Type B pancreatic cell (in vitro differentiated cells): ENCODE measurements around the gene EFS. TPM values are rescaled to one million over a fixed set of nuclear protein-coding genes. Genes with fewer than 3 reads are reported as not detected.

Source experiments
- DNase-seq: peaks from one replicate; pipeline ENCODE4 v3.0.0; 2021; ENCODE audit warnings: mixed read lengths; ENCODE audit not compliant: unreplicated experiment; ENCODE audit errors: extremely low spot score
- H3K27ac Mint-ChIP-seq: 2 replicates; pipeline ENCODE4 v1.8.0; 2021; ENCODE audit warnings: mild to moderate bottlenecking, mixed read lengths
- H3K27me3 Mint-ChIP-seq: 2 replicates; pipeline ENCODE4 v1.8.0; 2021; ENCODE audit warnings: mixed read lengths
- H3K36me3 Mint-ChIP-seq: 2 replicates; pipeline ENCODE4 v1.8.0; 2021; ENCODE audit warnings: mixed read lengths
- H3K4me1 Mint-ChIP-seq: one replicate; pipeline ENCODE4 v1.8.0; 2021; ENCODE audit warnings: mixed read lengths; ENCODE audit not compliant: unreplicated experiment
- H3K4me3 Mint-ChIP-seq: 2 replicates; pipeline ENCODE4 v1.8.0; 2021; ENCODE audit warnings: mild to moderate bottlenecking, mixed read lengths
- H3K9me3 Mint-ChIP-seq: 2 replicates; pipeline ENCODE4 v1.8.0; 2021; ENCODE audit warnings: mixed read lengths
- total RNA-seq: library from RNA; stranded (reverse); gene quantifications from 2 replicates; pipeline ENCODE4 v1.2.1, GENCODE V29; 2021; ENCODE audit warnings: low replicate concordance
- TF ChIP-seq, protein P1 (sequence below): fragments of 200-600 bp; sonication (generic); conservative IDR thresholded peaks from 2 replicates; pipeline ENCODE4 v1.5.0; 2021; ENCODE audit warnings: antibody characterized with exemption, mild to moderate bottlenecking

EFS gene
- total RNA-seq, 1 donor from 2014 or later, result 59.3 TPM

DNA sequence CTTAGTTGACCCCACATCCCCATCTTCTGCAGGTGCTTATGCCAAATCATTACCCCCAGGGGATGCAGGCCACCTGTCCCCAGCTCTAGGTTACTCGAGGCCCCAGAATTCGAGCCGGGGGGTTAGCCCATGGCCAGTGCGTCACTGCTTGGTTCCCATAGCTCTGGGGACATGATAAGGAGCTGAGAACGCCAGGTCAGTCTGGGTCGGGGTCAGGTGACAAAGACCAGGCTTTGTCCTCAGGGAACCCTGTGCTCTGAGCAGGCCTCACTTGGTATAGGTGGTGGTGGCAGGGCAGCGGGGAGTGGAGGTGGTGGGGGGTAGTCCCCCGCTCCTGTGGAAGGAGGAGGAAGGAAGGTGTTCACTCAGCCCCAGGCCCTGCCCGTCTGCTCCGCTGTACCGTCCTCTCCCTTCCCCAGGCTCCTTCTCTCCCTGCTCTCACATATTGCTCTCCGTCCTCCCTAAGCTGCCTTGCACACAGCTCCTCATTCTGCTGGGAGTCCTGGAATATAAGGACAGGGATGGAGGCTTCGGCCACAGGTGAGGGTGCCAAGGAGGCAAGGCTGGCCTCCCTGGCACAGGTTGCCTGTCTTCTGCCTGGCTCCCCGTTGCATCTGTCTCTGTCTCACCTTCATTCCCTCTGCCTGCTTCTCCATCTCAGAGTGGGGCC is 45.1 kb upstream of the EFS start:
- Mint-ChIP-seq H3K27me3 (peaks cover 28% of the 10 kb centered on the region), H3K36me3 (no peaks in the 10 kb centered on the region), H3K4me1 (no peaks in the 10 kb centered on the region), H3K9me3 (no peaks in the 10 kb centered on the region), H3K27ac (no peak overlapping the region), H3K4me3 (no peak overlapping the region)
- TF ChIP-seq, protein P1, sequence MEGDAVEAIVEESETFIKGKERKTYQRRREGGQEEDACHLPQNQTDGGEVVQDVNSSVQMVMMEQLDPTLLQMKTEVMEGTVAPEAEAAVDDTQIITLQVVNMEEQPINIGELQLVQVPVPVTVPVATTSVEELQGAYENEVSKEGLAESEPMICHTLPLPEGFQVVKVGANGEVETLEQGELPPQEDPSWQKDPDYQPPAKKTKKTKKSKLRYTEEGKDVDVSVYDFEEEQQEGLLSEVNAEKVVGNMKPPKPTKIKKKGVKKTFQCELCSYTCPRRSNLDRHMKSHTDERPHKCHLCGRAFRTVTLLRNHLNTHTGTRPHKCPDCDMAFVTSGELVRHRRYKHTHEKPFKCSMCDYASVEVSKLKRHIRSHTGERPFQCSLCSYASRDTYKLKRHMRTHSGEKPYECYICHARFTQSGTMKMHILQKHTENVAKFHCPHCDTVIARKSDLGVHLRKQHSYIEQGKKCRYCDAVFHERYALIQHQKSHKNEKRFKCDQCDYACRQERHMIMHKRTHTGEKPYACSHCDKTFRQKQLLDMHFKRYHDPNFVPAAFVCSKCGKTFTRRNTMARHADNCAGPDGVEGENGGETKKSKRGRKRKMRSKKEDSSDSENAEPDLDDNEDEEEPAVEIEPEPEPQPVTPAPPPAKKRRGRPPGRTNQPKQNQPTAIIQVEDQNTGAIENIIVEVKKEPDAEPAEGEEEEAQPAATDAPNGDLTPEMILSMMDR, result no peak
- no peak for DNase-seq

DNA sequence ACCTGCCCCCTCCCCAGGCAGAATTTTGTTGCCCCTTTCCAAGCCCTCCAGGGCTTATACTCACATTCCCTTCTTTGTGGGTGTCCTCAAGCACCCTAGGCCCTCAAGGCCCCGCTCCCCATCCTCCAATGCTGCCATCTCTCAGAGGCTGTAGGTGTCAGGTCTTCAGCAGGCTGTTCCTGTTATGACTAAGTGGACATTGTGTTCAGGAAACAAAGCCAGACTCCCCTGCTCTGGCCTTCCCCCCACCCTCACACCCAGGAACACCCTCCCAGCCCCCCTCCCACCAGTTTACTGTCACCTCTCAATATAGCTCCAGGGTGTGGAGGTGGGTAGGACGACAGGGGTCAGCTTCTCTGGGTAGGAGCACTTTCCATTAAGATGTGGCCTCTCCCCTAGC is 44.5 kb upstream of the EFS start:
- Mint-ChIP-seq H3K9me3 (no peaks in the 10 kb centered on the region), H3K4me1 (no peaks in the 10 kb centered on the region), H3K27me3 (peaks cover 32% of the 10 kb centered on the region), H3K27ac (no peak overlapping the region), H3K36me3 (no peaks in the 10 kb centered on the region), H3K4me3 (no peak overlapping the region)
- DNase-seq, result no peak
- TF ChIP-seq, protein P1, result no peak

GRCh38 chr14:23408307-23408630 is 43.3 kb upstream of the EFS start:
- no peaks in the 10 kb centered on the region for H3K36me3 Mint-ChIP-seq
- DNase-seq, result no peak
- no peaks in the 10 kb centered on the region for H3K9me3 Mint-ChIP-seq
- no peak overlapping the region for H3K27ac Mint-ChIP-seq
- H3K4me1 Mint-ChIP-seq, result no peaks in the 10 kb centered on the region
- H3K4me3 Mint-ChIP-seq, result no peak overlapping the region
- peaks cover 39% of the 10 kb centered on the region for H3K27me3 Mint-ChIP-seq
- TF ChIP-seq, protein P1, result no peak

GRCh38 chr14:23407516-23408306 is 42.7 kb upstream of the EFS start, which contains the start of gene MYH6:
Gene MYH6, minus strand, starts transcription at chr14:23408273. Its CDS starts 1,050 bp downstream, at chr14:23407223.
- H3K27me3 Mint-ChIP-seq, result peaks cover 40% of the 10 kb centered on the region
- no peaks in the 10 kb centered on the region for H3K4me1 Mint-ChIP-seq
- no peak for DNase-seq
- H3K9me3 Mint-ChIP-seq, result no peaks in the 10 kb centered on the region
- H3K36me3 Mint-ChIP-seq, result no peaks in the 10 kb centered on the region
- TF ChIP-seq, protein P1, result no peak
- no peak within 1 kb of the TSS for H3K27ac Mint-ChIP-seq
- no peak within 1 kb of the TSS for H3K4me3 Mint-ChIP-seq

- H3K27me3 Mint-ChIP-seq, result peaks cover 40% of the 10 kb centered on the region
- no peaks in the 10 kb centered on the region for H3K4me1 Mint-ChIP-seq
- H3K9me3 Mint-ChIP-seq, result no peaks in the 10 kb centered on the region
- H3K4me3 Mint-ChIP-seq, result no peak overlapping the region
- DNase-seq, result no peak
- H3K36me3 Mint-ChIP-seq, result no peaks in the 10 kb centered on the region
- TF ChIP-seq, protein P1, result no peak
- no peak overlapping the region for H3K27ac Mint-ChIP-seq
These were observed 41.9 kb upstream of the EFS start for GRCh38 chr14:23406725-23407355.
